T-helper 2 cell (primary cell): ENCODE measurements around the gene DAAM1.

Experiments used
- DNase-seq, 5 experiments: peaks; one replicate each; pipeline versions ENCODE4 v3.0.0 to v3.0.0-alpha.2; 2012 to 2022

Gene DAAM1

GRCh38 chr14:59261334-59261733 is 72.9 kb downstream of the DAAM1 start:
- no peak for DNase-seq

GRCh38 chr14:59262717-59263454 is 74.4 kb downstream of the DAAM1 start:
- peak in 1 of 5 experiments; percentile 16 for DNase-seq

GRCh38 chr14:59265808-59266207 is 77.3 kb downstream of the DAAM1 start:
- peak in 1 of 5 experiments; percentile 27 for DNase-seq

GRCh38 chr14:59267046-59267445 is 78.6 kb downstream of the DAAM1 start:
- no peak for DNase-seq

GRCh38 chr14:59268011-59268410 is 79.5 kb downstream of the DAAM1 start:
- no peak for DNase-seq

- DNase-seq = no peak
These were observed 80.4 kb downstream of the DAAM1 start for GRCh38 chr14:59268858-59269257.

- no peak for DNase-seq
These were observed 81.0 kb downstream of the DAAM1 start for GRCh38 chr14:59269466-59269865.

GRCh38 chr14:59271256-59271655 is 82.8 kb downstream of the DAAM1 start:
- DNase-seq = no peak

- no peak for DNase-seq
These were observed 83.3 kb downstream of the DAAM1 start for GRCh38 chr14:59271734-59272133.

GRCh38 chr14:59272633-59273032 is 84.2 kb downstream of the DAAM1 start:
- DNase-seq = no peak

GRCh38 chr14:59273737-59274136 is 85.3 kb downstream of the DAAM1 start:
- no peak for DNase-seq

- DNase-seq = peak in 1 of 5 experiments; percentile 45
These were observed 86.5 kb downstream of the DAAM1 start for GRCh38 chr14:59274991-59275391.

- peak in 1 of 5 experiments; percentile 80 for DNase-seq
These were observed 87.2 kb downstream of the DAAM1 start for GRCh38 chr14:59275668-59276067.

GRCh38 chr14:59276235-59276634 is 87.8 kb downstream of the DAAM1 start:
- DNase-seq = peak in 1 of 5 experiments; percentile 27

GRCh38 chr14:59277659-59278058 is 89.2 kb downstream of the DAAM1 start:
- peak in 1 of 5 experiments; percentile 69 for DNase-seq

GRCh38 chr14:59278111-59278510 is 89.6 kb downstream of the DAAM1 start:
- DNase-seq = peak in 1 of 5 experiments; percentile 36

GRCh38 chr14:59280961-59281360 is 92.5 kb downstream of the DAAM1 start:
- DNase-seq = no peak

- DNase-seq = no peak
These were observed 93.3 kb downstream of the DAAM1 start for GRCh38 chr14:59281609-59282377.

- DNase-seq = no peak
These were observed 93.9 kb downstream of the DAAM1 start for GRCh38 chr14:59282378-59282765.

- DNase-seq = no peak
These were observed 94.9 kb downstream of the DAAM1 start for GRCh38 chr14:59283361-59283760.

GRCh38 chr14:59284059-59284458 is 95.6 kb downstream of the DAAM1 start:
- no peak for DNase-seq

- no peak for DNase-seq
These were observed 103.6 kb downstream of the DAAM1 start for GRCh38 chr14:59292028-59292427.

- no peak for DNase-seq
These were observed 104.6 kb downstream of the DAAM1 start for GRCh38 chr14:59292921-59293534.
